ENCODE measurements around the gene SLC25A10.

DNA sequence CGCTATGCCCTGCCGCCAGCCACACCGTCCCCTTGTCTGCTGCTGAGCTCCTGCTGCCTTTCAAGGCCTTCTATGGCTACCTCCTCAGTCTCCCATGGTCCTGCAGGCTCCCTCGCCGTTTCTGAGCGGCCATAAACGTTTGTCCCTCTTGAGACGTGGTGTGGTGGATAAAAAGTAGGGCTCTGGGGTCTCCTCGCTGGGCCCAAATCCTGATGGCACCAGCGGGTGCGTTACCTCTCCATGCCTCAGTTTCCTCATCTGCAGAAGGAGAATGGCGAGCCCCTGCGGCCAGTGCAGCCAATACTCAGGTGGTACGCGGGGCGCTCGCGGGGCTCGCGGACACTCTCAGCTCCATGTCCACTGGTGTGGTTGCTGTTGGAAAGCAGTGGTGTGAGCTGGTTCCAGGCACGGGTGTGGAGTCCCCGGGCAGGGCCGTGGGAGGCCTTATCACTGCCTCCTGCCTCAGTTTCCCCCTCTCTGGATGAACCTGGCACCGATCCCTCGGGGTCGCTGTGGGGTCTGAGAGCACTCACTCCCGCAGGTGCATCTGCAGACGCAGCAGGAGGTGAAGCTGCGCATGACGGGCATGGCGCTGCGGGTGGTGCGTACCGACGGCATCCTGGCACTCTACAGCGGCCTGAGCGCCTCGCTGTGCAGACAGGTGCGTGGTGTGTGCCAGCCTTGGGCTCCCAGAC lies 2.5 kb downstream of the SLC25A10 start:
- TF ChIP-seq, protein P1, sequence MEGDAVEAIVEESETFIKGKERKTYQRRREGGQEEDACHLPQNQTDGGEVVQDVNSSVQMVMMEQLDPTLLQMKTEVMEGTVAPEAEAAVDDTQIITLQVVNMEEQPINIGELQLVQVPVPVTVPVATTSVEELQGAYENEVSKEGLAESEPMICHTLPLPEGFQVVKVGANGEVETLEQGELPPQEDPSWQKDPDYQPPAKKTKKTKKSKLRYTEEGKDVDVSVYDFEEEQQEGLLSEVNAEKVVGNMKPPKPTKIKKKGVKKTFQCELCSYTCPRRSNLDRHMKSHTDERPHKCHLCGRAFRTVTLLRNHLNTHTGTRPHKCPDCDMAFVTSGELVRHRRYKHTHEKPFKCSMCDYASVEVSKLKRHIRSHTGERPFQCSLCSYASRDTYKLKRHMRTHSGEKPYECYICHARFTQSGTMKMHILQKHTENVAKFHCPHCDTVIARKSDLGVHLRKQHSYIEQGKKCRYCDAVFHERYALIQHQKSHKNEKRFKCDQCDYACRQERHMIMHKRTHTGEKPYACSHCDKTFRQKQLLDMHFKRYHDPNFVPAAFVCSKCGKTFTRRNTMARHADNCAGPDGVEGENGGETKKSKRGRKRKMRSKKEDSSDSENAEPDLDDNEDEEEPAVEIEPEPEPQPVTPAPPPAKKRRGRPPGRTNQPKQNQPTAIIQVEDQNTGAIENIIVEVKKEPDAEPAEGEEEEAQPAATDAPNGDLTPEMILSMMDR (IDR thresholded peaks at IDR 0.05; ENCODE audit: low read length): no peak
- TF ChIP-seq EZH2 (optimal IDR thresholded peaks at IDR 0.05; ENCODE audit: low read depth, low read length) (no peak), EZH2phosphoT487 (IDR thresholded peaks at IDR 0.05; ENCODE audit: low read length) (no peak)

All from MM.1S (cell line).